Small intestine (tissue), 4 donors: ENCODE measurements around the gene RPS4Y1. TPM values are rescaled to one million over a fixed set of nuclear protein-coding genes. Genes with fewer than 3 reads are reported as not detected.

ENCODE experiments used
- polyA plus RNA-seq, 4 donors: library from polyadenylated mRNA; stranded (reverse) in 3 of 4; unstranded in 1 of 4; fragments of 200-250 nt in 3 of 4; fragments of 120-200 nt in 1 of 4; gene quantifications; one replicate each; pipeline versions ENCODE4 v1.2.1 to v1.2.3, GENCODE V29; 2013
- donor health status: healthy with polysubstance abuse.
- donor health status: Bipolar disorder and iron deficiency.
- donor health status: healthy.

RPS4Y1 gene
- polyA plus RNA-seq, 4 donors = 8.9 to 630 (median 366) TPM

Other genes with a start within 250 kb of the RPS4Y1 start
- gene SRY, start 53.9 kb upstream of the RPS4Y1 start, polyA plus RNA-seq = under 1 TPM in 1 of 4 donors, not detected in 3; 0.81 TPM
- 10 to 100 TPM in 1 of 4 donors, 1 to 10 TPM in 2, not detected in 1; 3.8 to 13.5 (median 4.7) TPM for gene ZFY, start 93.8 kb downstream of the RPS4Y1 start, polyA plus RNA-seq